HCT116 (cell line): ENCODE data around the gene GSG1L. TPM values are rescaled to one million over a fixed set of nuclear protein-coding genes. Genes with fewer than 3 reads are reported as not detected.

Source experiments
- ATAC-seq: fragments of 200-7000 bp; cut with Tn5 transposase; 2 replicates; pipeline ENCODE4 v1.9.1; 2020; ENCODE audit warnings: mild to moderate bottlenecking, moderate library complexity
- BruUV-seq: library from RNA; stranded (reverse); fragments of 400-500 nt; replicated peaks from 2 replicates; lab custom pipeline; 2021; lab: Mats Ljungman, UMichigan
- CTCF ChIA-PET: fragments of 300-600 bp; sonication (Branson Sonifier 250); formaldehyde crosslinking; loops from one replicate; lab custom pipeline; 2021; ENCODE audit warnings: antibody characterized with exemption; lab: Charles Lee
- POLR2A ChIA-PET: fragments of 300-600, 350-600 bp; sonication (Branson Sonifier 250); formaldehyde crosslinking; loops from one replicate; lab custom pipeline; 2021; ENCODE audit warnings: antibody characterized with exemption; lab: Charles Lee
- RAD21 ChIA-PET, 2 experiments: fragments of 300-600 bp; sonication (Branson Sonifier 250); formaldehyde crosslinking; loops; one replicate each; lab custom pipeline; 2023; ENCODE audit warnings: low total read pairs in 2 of 2; ENCODE audit not compliant: uncharacterized antibody in 2 of 2, unreplicated experiment in 2 of 2, low non-redundant PET in 1 of 2; lab: Charles Lee
- DNase-seq: peaks from one replicate; pipeline ENCODE4 v3.0.0-alpha.2; 2010; ENCODE audit warnings: low read depth, low spot score
- H2AFZ ChIP-seq: fragments of 200-600 bp; shearing (Covaris generic), sonication (generic); 2 replicates; pipeline ENCODE4 v1.6.1; 2017; ENCODE audit warnings: low read depth, mixed run types, mixed read lengths, antibody characterized with exemption, low read length; ENCODE audit not compliant: poor library complexity, severe bottlenecking
- H3K27ac ChIP-seq: 2 replicates; pipeline ENCODE4 v1.5.1; 2012; ENCODE audit warnings: low read depth, low read length
- H3K27me3 ChIP-seq: fragments of 200-600 bp; sonication (generic); 2 replicates; pipeline ENCODE4 v1.6.1; 2016; ENCODE audit warnings: mixed run types, low read length, mixed read lengths; ENCODE audit not compliant: insufficient read depth
- H3K36me3 ChIP-seq, 2 experiments: fragments of 200-500 bp in 1 of 2; fragments of 200-600 bp in 1 of 2; sonication (Bioruptor generic) in 1 of 2; sonication (generic) in 1 of 2; 2 replicates each; pipeline versions ENCODE4 v1.5.1 to v1.6.1; 2014 to 2016; ENCODE audit warnings: low read length in 2 of 2, inconsistent platforms in 1 of 2, mixed read lengths in 1 of 2, mixed run types in 1 of 2; ENCODE audit not compliant: insufficient read depth in 2 of 2, control insufficient read depth in 1 of 2
- H3K4me1 ChIP-seq, 2 experiments: fragments of 200-600 bp in 1 of 2; sonication (generic) in 1 of 2; 2 replicates each; pipeline versions ENCODE4 v1.5.1 to v1.6.1; 2012 to 2017; ENCODE audit warnings: low read length in 2 of 2, inconsistent platforms in 1 of 2, mild to moderate bottlenecking in 1 of 2, mixed read lengths in 1 of 2, mixed run types in 1 of 2, moderate library complexity in 1 of 2; ENCODE audit not compliant: insufficient read depth in 2 of 2, control insufficient read depth in 1 of 2
- H3K4me2 ChIP-seq: fragments of 200-600 bp; sonication (generic); 2 replicates; pipeline ENCODE4 v1.6.1; 2017; ENCODE audit warnings: mixed run types, low read length, mixed read lengths
- H3K4me3 ChIP-seq, 2 experiments: fragments of 200-600 bp in 1 of 2; sonication (generic) in 1 of 2; replicated peaks in 1 of 2; 2 replicates each; pipeline ENCODE4 v1.5.1; 2011 to 2016; ENCODE audit warnings: low read length in 2 of 2, control low read depth in 1 of 2, low read depth in 1 of 2, mild to moderate bottlenecking in 1 of 2, mixed read lengths in 1 of 2, mixed run types in 1 of 2
- H3K79me2 ChIP-seq: fragments of 200-600 bp; sonication (generic); 2 replicates; pipeline ENCODE4 v1.6.1; 2017; ENCODE audit warnings: mild to moderate bottlenecking, mixed run types, low read length, moderate library complexity, mixed read lengths; ENCODE audit not compliant: insufficient read depth
- H3K9ac ChIP-seq: fragments of 200-600 bp; sonication (generic); 2 replicates; pipeline ENCODE4 v1.6.1; 2016; ENCODE audit warnings: low read length, mixed read lengths
- H3K9me2 ChIP-seq: fragments of 200-600 bp; sonication (generic), shearing (Covaris generic); 2 replicates; pipeline ENCODE4 v1.6.1; 2017; ENCODE audit warnings: mixed run types, mild to moderate bottlenecking, moderate library complexity; ENCODE audit not compliant: insufficient read depth
- H3K9me3 ChIP-seq, 2 experiments: fragments of 200-500 bp in 1 of 2; fragments of 200-600 bp in 1 of 2; sonication (Bioruptor generic) in 1 of 2; sonication (generic) in 1 of 2; 2 replicates each; pipeline ENCODE4 v1.6.1; 2014 to 2017; ENCODE audit warnings: low read length in 2 of 2, mixed read lengths in 2 of 2, inconsistent platforms in 1 of 2, low read depth in 1 of 2, mild to moderate bottlenecking in 1 of 2, mixed run types in 1 of 2, moderate library complexity in 1 of 2; ENCODE audit not compliant: control insufficient read depth in 1 of 2, insufficient read depth in 1 of 2
- H4K20me1 ChIP-seq: fragments of 200-600 bp; sonication (generic), shearing (Covaris generic); 2 replicates; pipeline ENCODE4 v1.6.1; 2017; ENCODE audit warnings: mixed run types, mild to moderate bottlenecking, moderate library complexity; ENCODE audit not compliant: insufficient read depth
- CEBPB ChIP-seq: IDR thresholded peaks from 2 replicates; pipeline ENCODE4 v1.6.1; 2012; ENCODE audit warnings: low read depth
- ELF1 ChIP-seq: IDR thresholded peaks from 2 replicates; pipeline ENCODE4 v1.6.1; 2012; ENCODE audit warnings: low read depth, borderline replicate concordance
- FOSL1 ChIP-seq: IDR thresholded peaks from 2 replicates; pipeline ENCODE4 v1.6.1; 2012; ENCODE audit warnings: low read depth
- JUND ChIP-seq: IDR thresholded peaks from 2 replicates; pipeline ENCODE4 v1.6.1; 2012
- POLR2A ChIP-seq: IDR thresholded peaks from 2 replicates; pipeline ENCODE4 v1.7.0; 2011; ENCODE audit warnings: borderline replicate concordance; ENCODE audit not compliant: insufficient read depth, insufficient read length; ENCODE audit errors: extremely low read depth
- POLR2AphosphoS5 ChIP-seq: IDR thresholded peaks from 2 replicates; pipeline ENCODE4 v1.6.1; 2011; ENCODE audit warnings: mild to moderate bottlenecking, low read depth, low read length, moderate library complexity
- TCF7L2 ChIP-seq: IDR thresholded peaks from 2 replicates; pipeline ENCODE4 v1.7.0; 2011; ENCODE audit warnings: borderline replicate concordance, inconsistent platforms; ENCODE audit not compliant: insufficient read depth, insufficient read length; ENCODE audit errors: extremely low read depth
- ZFX ChIP-seq: fragments of 450-650 bp; IDR thresholded peaks from 2 replicates; pipeline ENCODE4 v1.6.1; 2017
- intact Hi-C: fragments of 100-400 bp; cut with micrococcal nuclease; formaldehyde crosslinking; loops from 2 replicates; pipeline ENCODE4 v1.10.0; 2022
- total RNA-seq: library from RNA; stranded (reverse); gene quantifications from one replicate; pipeline ENCODE4 v1.2.1, GENCODE V29; 2021; ENCODE audit not compliant: unreplicated experiment
- TF ChIP-seq, protein P1 (sequence below), 3 experiments: fragments of 200-600 bp in 1 of 3; sonication (generic) in 1 of 3; IDR thresholded peaks in 2 of 3; conservative IDR thresholded peaks in 1 of 3; 2 replicates each; pipeline ENCODE4 v1.5.1; 2012 to 2017; ENCODE audit warnings: low read depth in 2 of 3, low read length in 2 of 3, antibody characterized with exemption in 1 of 3, borderline replicate concordance in 1 of 3, control low read depth in 1 of 3, mild to moderate bottlenecking in 1 of 3, mixed read lengths in 1 of 3, mixed run types in 1 of 3, moderate library complexity in 1 of 3; ENCODE audit not compliant: insufficient read depth in 1 of 3

GSG1L gene
- total RNA-seq, 1 experiment from 2014 or later, result not detected

DNA sequence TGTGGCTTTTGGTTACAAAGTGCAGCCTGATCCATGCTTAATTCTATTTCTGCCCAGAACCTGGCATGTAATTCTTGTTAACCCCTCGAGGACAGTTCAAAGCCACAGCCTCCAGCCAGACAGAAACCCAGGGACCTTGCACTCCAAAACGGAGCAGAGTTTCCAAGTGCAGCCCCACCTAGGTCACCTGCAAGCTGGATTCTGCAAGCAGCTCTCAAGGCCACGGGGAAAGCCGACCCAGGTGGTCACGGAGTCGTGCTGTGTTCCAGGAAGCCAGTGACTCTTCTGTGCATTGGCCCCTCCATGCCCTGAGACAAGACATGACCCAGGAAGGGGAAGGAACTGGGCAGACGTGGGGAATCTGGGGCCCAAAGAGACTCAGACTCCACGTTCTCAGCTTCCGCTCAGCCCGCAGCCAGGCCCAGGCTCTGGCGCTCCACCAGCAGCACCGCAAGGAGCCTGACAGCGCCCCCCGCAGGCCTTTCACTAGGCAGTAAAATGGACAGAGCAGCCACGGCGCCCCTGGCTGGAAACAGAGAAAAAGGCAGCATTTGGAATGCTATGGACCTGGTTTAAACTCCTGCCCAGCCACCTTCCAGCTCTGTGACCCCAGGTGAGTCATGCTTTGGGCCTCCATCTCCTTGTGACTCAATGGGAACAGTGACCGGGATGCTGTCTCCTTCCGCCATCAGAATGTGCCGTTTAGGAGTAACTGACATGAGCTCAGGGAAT is 27.3 kb upstream of the GSG1L start:
- H3K4me3 ChIP-seq, result no peak overlapping the region
- H3K9ac ChIP-seq, result no peak overlapping the region
- no peaks in the 10 kb centered on the region for H4K20me1 ChIP-seq
- no peaks in the 10 kb centered on the region for H3K9me3 ChIP-seq
- intact Hi-C loops, result no loop called here
- no peak for TF ChIP-seq TCF7L2
- TF ChIP-seq JUND, result no peak
- peak; percentile 14; the same call in 1 of the 2 replicates for TF ChIP-seq FOSL1
- no peak for TF ChIP-seq POLR2AphosphoS5
- TF ChIP-seq ELF1, result no peak
- TF ChIP-seq ZFX, result no peak
- TF ChIP-seq, protein P1, sequence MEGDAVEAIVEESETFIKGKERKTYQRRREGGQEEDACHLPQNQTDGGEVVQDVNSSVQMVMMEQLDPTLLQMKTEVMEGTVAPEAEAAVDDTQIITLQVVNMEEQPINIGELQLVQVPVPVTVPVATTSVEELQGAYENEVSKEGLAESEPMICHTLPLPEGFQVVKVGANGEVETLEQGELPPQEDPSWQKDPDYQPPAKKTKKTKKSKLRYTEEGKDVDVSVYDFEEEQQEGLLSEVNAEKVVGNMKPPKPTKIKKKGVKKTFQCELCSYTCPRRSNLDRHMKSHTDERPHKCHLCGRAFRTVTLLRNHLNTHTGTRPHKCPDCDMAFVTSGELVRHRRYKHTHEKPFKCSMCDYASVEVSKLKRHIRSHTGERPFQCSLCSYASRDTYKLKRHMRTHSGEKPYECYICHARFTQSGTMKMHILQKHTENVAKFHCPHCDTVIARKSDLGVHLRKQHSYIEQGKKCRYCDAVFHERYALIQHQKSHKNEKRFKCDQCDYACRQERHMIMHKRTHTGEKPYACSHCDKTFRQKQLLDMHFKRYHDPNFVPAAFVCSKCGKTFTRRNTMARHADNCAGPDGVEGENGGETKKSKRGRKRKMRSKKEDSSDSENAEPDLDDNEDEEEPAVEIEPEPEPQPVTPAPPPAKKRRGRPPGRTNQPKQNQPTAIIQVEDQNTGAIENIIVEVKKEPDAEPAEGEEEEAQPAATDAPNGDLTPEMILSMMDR (IDR thresholded peaks at IDR 0.05 in 2 of 3, conservative IDR thresholded peaks at IDR 0.05 in 1 of 3; ENCODE audit: borderline replicate concordance in 1 of 3, insufficient read depth in 1 of 3, low read depth in 2 of 3, low read length in 2 of 3), result peak; percentile 52 to 79 (median 70); a peak in 5 of 6 replicates
- TF ChIP-seq POLR2A, result no peak
- no peak for TF ChIP-seq CEBPB
- no peak overlapping the region for H3K27ac ChIP-seq
- peak overlapping the region; percentile 24; the same call in 1 of the 2 replicates for H3K4me2 ChIP-seq
- ATAC-seq, result peak; percentile 59
- CTCF ChIA-PET, result no interaction called here
- BruUV-seq, result no TSS peak
- no peak overlapping the region for H2AFZ ChIP-seq
- 0 out of 4 replicates have a peak, but pooled peaks cover 0 to 3% of the 10 kb centered on the region in 2 experiments for H3K36me3 ChIP-seq
- no peaks in the 10 kb centered on the region for H3K9me2 ChIP-seq
- DNase-seq, result no peak
- no peaks in the 10 kb centered on the region for H3K79me2 ChIP-seq
- no peaks in the 10 kb centered on the region for H3K27me3 ChIP-seq
- RAD21 ChIA-PET, result no interaction called here
- POLR2A ChIA-PET, result no interaction called here
- H3K4me1 ChIP-seq, result peaks cover 5 to 16% of the 10 kb centered on the region in 2 experiments; a peak in 3 of 4 replicates
